Endodermal cell (in vitro differentiated cells): ENCODE measurements around the gene CEP95. TPM values are rescaled to one million over a fixed set of nuclear protein-coding genes. Genes with fewer than 3 reads are reported as not detected.

ENCODE experiments used
- DNase-seq: peaks from one replicate; pipeline ENCODE4 v3.0.0-alpha.2; 2017
- H3K27ac ChIP-seq: 2 replicates; pipeline ENCODE4 v1.5.1; 2013; ENCODE audit warnings: mild to moderate bottlenecking, low read depth, low read length, moderate library complexity
- H3K27me3 ChIP-seq: 2 replicates; pipeline ENCODE4 v1.6.1; 2013; ENCODE audit warnings: mild to moderate bottlenecking, low read length, moderate library complexity; ENCODE audit not compliant: insufficient read depth, control insufficient read depth, poor library complexity, severe bottlenecking
- H3K36me3 ChIP-seq: 2 replicates; pipeline ENCODE4 v1.7.0; 2013; ENCODE audit warnings: mild to moderate bottlenecking, low read length, moderate library complexity; ENCODE audit not compliant: control insufficient read depth, insufficient read depth
- H3K4me1 ChIP-seq: one replicate; pipeline ENCODE4 v1.7.0; 2013; ENCODE audit warnings: low read length; ENCODE audit not compliant: control insufficient read depth, insufficient read depth
- H3K4me3 ChIP-seq: 2 replicates; pipeline ENCODE4 v1.5.1; 2013; ENCODE audit warnings: mild to moderate bottlenecking, low read length, moderate library complexity
- H3K9ac ChIP-seq: 2 replicates; pipeline ENCODE4 v1.6.1; 2013; ENCODE audit warnings: mild to moderate bottlenecking, low read length, moderate library complexity; ENCODE audit not compliant: poor library complexity, severe bottlenecking; ENCODE audit errors: extremely low read depth
- H3K9me3 ChIP-seq: 2 replicates; pipeline ENCODE4 v1.6.1; 2013; ENCODE audit warnings: mild to moderate bottlenecking, low read length, moderate library complexity; ENCODE audit not compliant: control insufficient read depth
- H3K27ac Mint-ChIP-seq: 2 replicates; pipeline ENCODE4 v1.8.0; 2020; ENCODE audit warnings: mixed read lengths
- H3K27me3 Mint-ChIP-seq: 2 replicates; pipeline ENCODE4 v1.8.0; 2021; ENCODE audit warnings: mild to moderate bottlenecking, mixed read lengths; ENCODE audit not compliant: insufficient read depth
- H3K36me3 Mint-ChIP-seq: 2 replicates; pipeline ENCODE4 v1.8.0; 2020; ENCODE audit warnings: low read depth, mixed read lengths
- H3K4me1 Mint-ChIP-seq: 2 replicates; pipeline ENCODE4 v1.8.0; 2020; ENCODE audit warnings: mixed read lengths
- H3K4me3 Mint-ChIP-seq: 2 replicates; pipeline ENCODE4 v1.8.0; 2020; ENCODE audit warnings: mild to moderate bottlenecking, moderate library complexity, mixed read lengths
- H3K9me3 Mint-ChIP-seq: 2 replicates; pipeline ENCODE4 v1.8.0; 2020; ENCODE audit warnings: mild to moderate bottlenecking, mixed read lengths
- WGBS, 2 experiments: methylation state at CpG; one replicate each; pipeline versions ENCODE4 v1.1.5 to v1.1.7; 2013; ENCODE audit warnings: missing lambda C conversion rate in 2 of 2, mixed read lengths in 1 of 2; ENCODE audit not compliant: insufficient coverage in 1 of 2, insufficient read length in 1 of 2; 5-methylcytosine and 5-hydroxymethylcytosine counted together
- total RNA-seq, 2 donors: library from RNA; stranded (reverse); fragmentation: NEBNext Ultra II Directional in 1 of 2; extraction: Animal tissue kit (Norgen Biotek cat#: 25700) in 1 of 2; gene quantifications; 2 replicates in 1 of 2; 3 replicates in 1 of 2; pipeline ENCODE4 v1.2.1, GENCODE V29; 2021
- TF ChIP-seq, protein P1 (sequence below): fragments of 200-600 bp; sonication (generic); conservative IDR thresholded peaks from 2 replicates; pipeline ENCODE4 v1.5.0; 2021; ENCODE audit warnings: antibody characterized with exemption, mild to moderate bottlenecking

CEP95 gene
- total RNA-seq, 2 donors from 2014 or later: 75.5 to 93.9 TPM

DNA sequence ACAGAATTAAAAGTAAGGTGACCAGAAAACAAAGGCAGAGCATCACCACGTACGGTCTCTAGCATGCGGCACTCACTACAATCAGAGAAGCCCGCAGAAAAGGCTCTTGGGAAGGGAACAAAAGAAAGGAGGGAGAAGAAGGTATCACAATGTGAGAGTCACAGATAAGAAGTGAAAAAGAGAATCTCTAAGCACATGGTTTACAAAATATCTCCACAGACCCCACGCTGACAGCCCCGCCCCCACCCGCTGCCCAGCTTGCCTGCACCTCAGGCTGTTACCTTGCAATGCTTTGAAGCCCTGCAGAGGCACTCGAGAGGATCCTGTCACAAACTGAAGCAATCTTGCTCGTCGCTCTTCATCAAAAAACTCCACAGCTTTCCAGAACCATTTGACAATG lies 40.5 kb downstream of the CEP95 start:
- Histone ChIP-seq H3K36me3 (peaks cover 40% of the 10 kb centered on the region), H3K9me3 (no peaks in the 10 kb centered on the region), H3K4me1 (no peaks in the 10 kb centered on the region), H3K4me3 (no peak overlapping the region), H3K27me3 (no peaks in the 10 kb centered on the region), H3K9ac (no peak overlapping the region), H3K27ac (no peak overlapping the region)
- Mint-ChIP-seq H3K9me3 (no peaks in the 10 kb centered on the region), H3K36me3 (peaks cover 30% of the 10 kb centered on the region), H3K4me3 (no peak overlapping the region), H3K27ac (peak overlapping the region; percentile 83), H3K4me1 (peaks cover 11% of the 10 kb centered on the region), H3K27me3 (no peaks in the 10 kb centered on the region)
- peak; percentile 91 for DNase-seq
- WGBS, 2 experiments: 58 to 72% methylated on average over 10 of the region's 10 CpGs
- TF ChIP-seq, protein P1, sequence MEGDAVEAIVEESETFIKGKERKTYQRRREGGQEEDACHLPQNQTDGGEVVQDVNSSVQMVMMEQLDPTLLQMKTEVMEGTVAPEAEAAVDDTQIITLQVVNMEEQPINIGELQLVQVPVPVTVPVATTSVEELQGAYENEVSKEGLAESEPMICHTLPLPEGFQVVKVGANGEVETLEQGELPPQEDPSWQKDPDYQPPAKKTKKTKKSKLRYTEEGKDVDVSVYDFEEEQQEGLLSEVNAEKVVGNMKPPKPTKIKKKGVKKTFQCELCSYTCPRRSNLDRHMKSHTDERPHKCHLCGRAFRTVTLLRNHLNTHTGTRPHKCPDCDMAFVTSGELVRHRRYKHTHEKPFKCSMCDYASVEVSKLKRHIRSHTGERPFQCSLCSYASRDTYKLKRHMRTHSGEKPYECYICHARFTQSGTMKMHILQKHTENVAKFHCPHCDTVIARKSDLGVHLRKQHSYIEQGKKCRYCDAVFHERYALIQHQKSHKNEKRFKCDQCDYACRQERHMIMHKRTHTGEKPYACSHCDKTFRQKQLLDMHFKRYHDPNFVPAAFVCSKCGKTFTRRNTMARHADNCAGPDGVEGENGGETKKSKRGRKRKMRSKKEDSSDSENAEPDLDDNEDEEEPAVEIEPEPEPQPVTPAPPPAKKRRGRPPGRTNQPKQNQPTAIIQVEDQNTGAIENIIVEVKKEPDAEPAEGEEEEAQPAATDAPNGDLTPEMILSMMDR: peak; percentile 32

DNA sequence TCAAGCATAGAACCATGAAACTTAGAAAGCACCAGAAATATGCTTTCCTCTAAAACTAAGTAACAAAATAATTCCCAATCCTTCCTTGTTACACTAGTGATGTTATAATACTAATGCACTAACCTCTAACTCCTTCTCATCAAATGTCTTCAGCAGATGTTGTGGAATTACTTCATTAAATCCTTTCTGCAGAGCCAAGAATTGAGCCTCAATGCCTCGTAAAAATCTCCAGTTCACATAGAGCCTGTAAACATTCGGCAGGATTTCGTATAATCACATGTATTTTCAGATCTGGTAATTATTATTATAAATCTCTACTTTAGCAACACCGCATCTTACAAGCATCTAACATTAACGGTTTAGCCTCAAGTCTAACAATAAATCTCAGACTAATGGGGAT lies 44.7 kb downstream of the CEP95 start:
- H3K27me3 ChIP-seq: no peaks in the 10 kb centered on the region
- no peak overlapping the region for H3K27ac ChIP-seq
- H3K9ac ChIP-seq: no peak overlapping the region
- TF ChIP-seq, protein P1: no peak
- no peak overlapping the region for H3K4me3 Mint-ChIP-seq
- H3K36me3 ChIP-seq: peaks cover 47% of the 10 kb centered on the region
- no peak overlapping the region for H3K4me3 ChIP-seq
- H3K4me1 ChIP-seq: no peaks in the 10 kb centered on the region
- DNase-seq: no peak
- peaks cover 36% of the 10 kb centered on the region for H3K36me3 Mint-ChIP-seq
- no peaks in the 10 kb centered on the region for H3K27me3 Mint-ChIP-seq
- H3K27ac Mint-ChIP-seq: no peak overlapping the region
- peaks cover 20% of the 10 kb centered on the region for H3K4me1 Mint-ChIP-seq
- 100% methylated on average over 2 to 3 of the region's 5 CpGs for WGBS, 2 experiments
- no peaks in the 10 kb centered on the region for H3K9me3 Mint-ChIP-seq
- no peaks in the 10 kb centered on the region for H3K9me3 ChIP-seq

DNA sequence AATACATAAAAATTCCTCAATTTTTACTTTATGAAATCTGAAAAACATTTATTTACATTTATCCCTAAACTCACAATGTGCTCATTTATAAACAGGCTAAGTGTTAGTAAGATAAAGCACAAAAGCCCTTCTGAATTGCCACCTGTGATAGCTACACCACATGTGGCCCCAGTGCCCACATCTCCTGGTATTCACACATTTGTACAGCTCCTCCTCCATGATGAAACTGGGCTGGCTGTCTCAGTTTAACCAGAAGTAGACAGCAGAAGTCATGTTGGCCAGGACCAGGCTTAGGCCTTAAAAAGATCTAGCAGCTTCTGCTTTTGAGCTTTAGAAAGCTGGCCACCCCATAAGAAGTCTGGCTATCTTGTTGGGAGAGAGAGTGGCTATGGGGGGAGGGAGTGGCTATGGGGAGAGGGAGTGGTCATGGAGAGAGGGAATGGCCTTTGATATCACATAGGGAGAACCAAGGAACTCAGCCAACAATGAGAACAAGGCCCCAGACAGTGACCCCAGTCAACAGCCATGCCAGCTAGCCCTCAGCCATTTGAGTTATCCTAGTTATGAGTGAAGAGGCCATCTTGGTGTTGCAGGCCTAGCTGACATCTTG lies 47.4 kb downstream of the CEP95 start:
- Histone ChIP-seq H3K27ac (no peak overlapping the region), H3K27me3 (no peaks in the 10 kb centered on the region), H3K36me3 (peaks cover 65% of the 10 kb centered on the region), H3K9ac (no peak overlapping the region), H3K9me3 (no peaks in the 10 kb centered on the region), H3K4me3 (no peak overlapping the region), H3K4me1 (no peaks in the 10 kb centered on the region)
- peaks cover 11% of the 10 kb centered on the region for H3K4me1 Mint-ChIP-seq
- no peaks in the 10 kb centered on the region for H3K27me3 Mint-ChIP-seq
- no peak overlapping the region for H3K4me3 Mint-ChIP-seq
- no peaks in the 10 kb centered on the region for H3K9me3 Mint-ChIP-seq
- H3K36me3 Mint-ChIP-seq: peaks cover 45% of the 10 kb centered on the region
- DNase-seq: peak; percentile 58
- TF ChIP-seq, protein P1: no peak
- H3K27ac Mint-ChIP-seq: peak overlapping the region; percentile 26
